Panc1 (cell line): ENCODE measurements around the gene KCNJ13. TPM values are rescaled to one million over a fixed set of nuclear protein-coding genes. Genes with fewer than 3 reads are reported as not detected.

ENCODE experiments used
- ATAC-seq: fragments of 200-7000 bp; cut with Tn5 transposase; 2 replicates; pipeline ENCODE4 v1.9.1; 2020; ENCODE audit warnings: mild to moderate bottlenecking, moderate library complexity
- BruUV-seq: library from RNA; stranded (reverse); fragments of 400-500 nt; replicated peaks from 2 replicates; lab custom pipeline; 2021; lab: Mats Ljungman, UMichigan
- CTCF ChIA-PET: fragments of 300-600 bp; sonication (Branson Sonifier 250); formaldehyde crosslinking; loops from one replicate; lab custom pipeline; 2022; ENCODE audit warnings: antibody characterized with exemption; lab: Charles Lee
- POLR2A ChIA-PET: fragments of 300-600 bp; sonication (Branson Sonifier 250); formaldehyde crosslinking; loops from one replicate; lab custom pipeline; 2022; ENCODE audit warnings: antibody characterized with exemption; lab: Charles Lee
- DNase-seq: peaks from one replicate; pipeline ENCODE4 v3.0.0-alpha.2; 2010; ENCODE audit warnings: low read depth, low spot score
- H3K27ac ChIP-seq: 2 replicates; pipeline ENCODE4 v1.5.1; 2011; ENCODE audit warnings: mild to moderate bottlenecking, low read length, inconsistent platforms
- H3K27me3 ChIP-seq: fragments of 200-500 bp; sonication (Bioruptor generic); 2 replicates; pipeline ENCODE4 v1.6.0; 2014; ENCODE audit warnings: low read length, inconsistent platforms; ENCODE audit not compliant: control insufficient read depth, insufficient read depth
- H3K36me3 ChIP-seq: fragments of 200-500 bp; sonication (Bioruptor generic); 2 replicates; pipeline ENCODE4 v1.5.1; 2014; ENCODE audit warnings: inconsistent platforms, mild to moderate bottlenecking, low read length, moderate library complexity; ENCODE audit not compliant: control insufficient read depth, insufficient read depth
- H3K4me1 ChIP-seq: 2 replicates; pipeline ENCODE4 v1.5.1; 2011; ENCODE audit warnings: inconsistent platforms, mild to moderate bottlenecking, low read length, moderate library complexity; ENCODE audit not compliant: control insufficient read depth, insufficient read depth
- H3K4me3 ChIP-seq, 2 experiments: 2 replicates each; pipeline ENCODE4 v1.5.1; 2011 to 2012; ENCODE audit warnings: low read depth in 2 of 2, low read length in 2 of 2, mild to moderate bottlenecking in 2 of 2, inconsistent platforms in 1 of 2, moderate library complexity in 1 of 2
- H3K9me3 ChIP-seq: fragments of 200-500 bp; sonication (Bioruptor generic); 2 replicates; pipeline ENCODE4 v1.5.1; 2014; ENCODE audit warnings: low read depth, mild to moderate bottlenecking, inconsistent platforms, low read length, moderate library complexity; ENCODE audit not compliant: control insufficient read depth, insufficient read depth
- CTCF ChIP-seq: fragments of 450-650 bp; IDR thresholded peaks from 2 replicates; pipeline ENCODE4 v1.5.1; 2017; ENCODE audit warnings: mild to moderate bottlenecking
- POLR2AphosphoS5 ChIP-seq: IDR thresholded peaks from 2 replicates; pipeline ENCODE4 v1.6.1; 2012; ENCODE audit warnings: mild to moderate bottlenecking, low read depth, low read length, moderate library complexity
- SIN3A ChIP-seq: IDR thresholded peaks from 2 replicates; pipeline ENCODE4 v1.6.1; 2012; ENCODE audit warnings: low read depth, mild to moderate bottlenecking, low read length, moderate library complexity, borderline replicate concordance; ENCODE audit not compliant: insufficient read depth
- TCF7L2 ChIP-seq: IDR thresholded peaks from 2 replicates; pipeline ENCODE4 v1.6.1; 2011; ENCODE audit warnings: mild to moderate bottlenecking, low read depth, low read length, inconsistent platforms
- in situ Hi-C: cut with HindIII; loops from 2 replicates; pipeline ENCODE4 v1.10.0; 2016; ENCODE audit warnings: low sequenced_read_pairs, low pct_unique_long_range_greater_than_20kb
- intact Hi-C: fragments of 100-400 bp; cut with micrococcal nuclease; formaldehyde crosslinking; loops from one replicate; pipeline ENCODE4 v1.10.0; 2022; ENCODE audit not compliant: unreplicated experiment
- total RNA-seq: library from RNA; stranded (reverse); gene quantifications from one replicate; pipeline ENCODE4 v1.2.1, GENCODE V29; 2021; ENCODE audit not compliant: unreplicated experiment
- TF ChIP-seq, protein P1 (sequence below), 2 experiments: IDR thresholded peaks; 2 replicates each; pipeline ENCODE4 v1.6.1; 2011 to 2012; ENCODE audit warnings: low read depth in 2 of 2, control low read depth in 1 of 2, low read length in 1 of 2, mild to moderate bottlenecking in 1 of 2, moderate library complexity in 1 of 2; ENCODE audit not compliant: insufficient read depth in 1 of 2

The KCNJ13 gene
- total RNA-seq, 1 experiment from 2014 or later, result 1.1 TPM

DNA sequence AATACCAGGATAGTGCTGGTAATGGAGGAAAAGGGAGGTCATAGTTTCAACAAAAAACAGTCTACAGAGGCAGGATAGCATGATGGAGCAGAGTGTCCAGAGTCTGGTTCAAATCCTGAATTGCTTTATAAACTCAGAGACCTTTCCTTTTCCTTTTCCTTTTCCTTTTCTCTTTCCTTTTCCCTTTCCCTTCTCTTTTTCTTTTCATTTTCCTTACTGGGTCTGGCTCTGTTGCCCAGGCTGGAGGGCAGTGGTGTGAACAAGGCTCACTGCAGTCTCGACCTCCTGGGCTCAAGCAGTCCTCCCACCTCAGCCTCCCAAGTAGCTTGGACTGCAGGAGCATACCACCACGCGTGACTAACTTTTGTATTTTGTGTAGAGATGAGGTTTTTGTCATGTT is 47.6 kb downstream of the KCNJ13 start:
- no TSS peak for BruUV-seq
- no peak for ATAC-seq
- H3K9me3 ChIP-seq, result no peaks in the 10 kb centered on the region
- in situ Hi-C loops, result no loop called here
- H3K27ac ChIP-seq, result no peak overlapping the region
- ChIA-PET CTCF (no interaction called here), POLR2A (interaction anchor here (0.7 kb wide), 1 partner anchor 63 kb away, joined by 3 read pairs; no protein-coding TSS in a partner anchor)
- peaks cover 4% of the 10 kb centered on the region for H3K4me1 ChIP-seq
- H3K36me3 ChIP-seq, result peaks cover 5% of the 10 kb centered on the region; the same call in 1 of the 2 replicates
- TF ChIP-seq, protein P1, sequence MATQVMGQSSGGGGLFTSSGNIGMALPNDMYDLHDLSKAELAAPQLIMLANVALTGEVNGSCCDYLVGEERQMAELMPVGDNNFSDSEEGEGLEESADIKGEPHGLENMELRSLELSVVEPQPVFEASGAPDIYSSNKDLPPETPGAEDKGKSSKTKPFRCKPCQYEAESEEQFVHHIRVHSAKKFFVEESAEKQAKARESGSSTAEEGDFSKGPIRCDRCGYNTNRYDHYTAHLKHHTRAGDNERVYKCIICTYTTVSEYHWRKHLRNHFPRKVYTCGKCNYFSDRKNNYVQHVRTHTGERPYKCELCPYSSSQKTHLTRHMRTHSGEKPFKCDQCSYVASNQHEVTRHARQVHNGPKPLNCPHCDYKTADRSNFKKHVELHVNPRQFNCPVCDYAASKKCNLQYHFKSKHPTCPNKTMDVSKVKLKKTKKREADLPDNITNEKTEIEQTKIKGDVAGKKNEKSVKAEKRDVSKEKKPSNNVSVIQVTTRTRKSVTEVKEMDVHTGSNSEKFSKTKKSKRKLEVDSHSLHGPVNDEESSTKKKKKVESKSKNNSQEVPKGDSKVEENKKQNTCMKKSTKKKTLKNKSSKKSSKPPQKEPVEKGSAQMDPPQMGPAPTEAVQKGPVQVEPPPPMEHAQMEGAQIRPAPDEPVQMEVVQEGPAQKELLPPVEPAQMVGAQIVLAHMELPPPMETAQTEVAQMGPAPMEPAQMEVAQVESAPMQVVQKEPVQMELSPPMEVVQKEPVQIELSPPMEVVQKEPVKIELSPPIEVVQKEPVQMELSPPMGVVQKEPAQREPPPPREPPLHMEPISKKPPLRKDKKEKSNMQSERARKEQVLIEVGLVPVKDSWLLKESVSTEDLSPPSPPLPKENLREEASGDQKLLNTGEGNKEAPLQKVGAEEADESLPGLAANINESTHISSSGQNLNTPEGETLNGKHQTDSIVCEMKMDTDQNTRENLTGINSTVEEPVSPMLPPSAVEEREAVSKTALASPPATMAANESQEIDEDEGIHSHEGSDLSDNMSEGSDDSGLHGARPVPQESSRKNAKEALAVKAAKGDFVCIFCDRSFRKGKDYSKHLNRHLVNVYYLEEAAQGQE (IDR thresholded peaks at IDR 0.05; ENCODE audit: insufficient read depth in 1 of 2, low read depth in 2 of 2, low read length in 1 of 2), result no peak
- TF ChIP-seq POLR2AphosphoS5, result no peak
- TF ChIP-seq TCF7L2, result no peak
- TF ChIP-seq CTCF, result no peak
- TF ChIP-seq SIN3A, result no peak
- H3K27me3 ChIP-seq, result no peaks in the 10 kb centered on the region
- no peak for DNase-seq
- H3K4me3 ChIP-seq, result no peak overlapping the region
- intact Hi-C loops, result no loop called here

DNA sequence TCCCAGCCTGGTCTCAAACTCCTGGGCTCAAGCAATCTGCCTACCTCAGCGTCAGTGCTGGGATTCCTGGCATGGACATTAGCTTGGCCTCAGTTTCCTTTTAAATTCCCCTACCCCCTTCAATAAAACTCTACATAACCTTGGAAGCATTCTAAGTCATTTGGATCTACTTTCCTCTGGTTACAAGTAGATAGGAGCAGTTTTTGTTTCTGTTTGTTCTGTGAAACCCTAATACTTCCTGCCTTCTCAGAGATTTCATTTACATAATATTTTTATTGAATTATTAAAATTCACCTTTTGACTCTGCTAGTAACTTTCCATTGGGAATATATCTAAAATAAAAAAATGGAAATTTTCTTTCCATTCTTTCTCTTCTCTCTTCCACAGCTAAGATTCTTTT is 53.3 kb downstream of the KCNJ13 start:
- TF ChIP-seq, protein P1 (IDR thresholded peaks at IDR 0.05; ENCODE audit: insufficient read depth in 1 of 2, low read depth in 2 of 2, low read length in 1 of 2), result no peak

More for the DNA sequence above, 53.3 kb downstream of the KCNJ13 start:
- ChIA-PET CTCF (interaction anchor here (0.6 to 0.7 kb wide), 2 partner anchors 53 to 211 kb away, joined by 3 to 5 read pairs; no protein-coding TSS in a partner anchor), POLR2A (no interaction called here)
- Histone ChIP-seq H3K4me3 (no peak overlapping the region), H3K27ac (no peak overlapping the region), H3K4me1 (peaks cover 4% of the 10 kb centered on the region; the same call in 1 of the 2 replicates), H3K36me3 (no peaks in the 10 kb centered on the region), H3K27me3 (no peaks in the 10 kb centered on the region), H3K9me3 (no peaks in the 10 kb centered on the region)
- intact Hi-C loops (no loop called here), in situ Hi-C loops (no loop called here)
- BruUV-seq, result no TSS peak
- ATAC-seq (no peak), DNase-seq (no peak)
